Measurements from ENCODE around the gene ALDH16A1.

DNA sequence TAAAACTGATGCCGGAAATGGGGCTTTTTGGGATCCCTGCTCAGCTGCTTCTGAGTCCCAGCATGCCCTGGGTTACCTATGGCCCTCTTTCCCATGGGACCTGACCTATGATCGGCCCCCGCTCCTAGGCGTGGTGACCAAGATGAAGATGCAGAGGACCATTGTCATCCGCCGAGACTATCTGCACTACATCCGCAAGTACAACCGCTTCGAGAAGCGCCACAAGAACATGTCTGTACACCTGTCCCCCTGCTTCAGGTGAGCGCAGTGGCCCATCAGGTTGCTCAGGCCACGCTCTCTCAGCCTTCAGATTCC, 44.7 kb downstream of the ALDH16A1 start:
- TF ChIP-seq, protein P1, sequence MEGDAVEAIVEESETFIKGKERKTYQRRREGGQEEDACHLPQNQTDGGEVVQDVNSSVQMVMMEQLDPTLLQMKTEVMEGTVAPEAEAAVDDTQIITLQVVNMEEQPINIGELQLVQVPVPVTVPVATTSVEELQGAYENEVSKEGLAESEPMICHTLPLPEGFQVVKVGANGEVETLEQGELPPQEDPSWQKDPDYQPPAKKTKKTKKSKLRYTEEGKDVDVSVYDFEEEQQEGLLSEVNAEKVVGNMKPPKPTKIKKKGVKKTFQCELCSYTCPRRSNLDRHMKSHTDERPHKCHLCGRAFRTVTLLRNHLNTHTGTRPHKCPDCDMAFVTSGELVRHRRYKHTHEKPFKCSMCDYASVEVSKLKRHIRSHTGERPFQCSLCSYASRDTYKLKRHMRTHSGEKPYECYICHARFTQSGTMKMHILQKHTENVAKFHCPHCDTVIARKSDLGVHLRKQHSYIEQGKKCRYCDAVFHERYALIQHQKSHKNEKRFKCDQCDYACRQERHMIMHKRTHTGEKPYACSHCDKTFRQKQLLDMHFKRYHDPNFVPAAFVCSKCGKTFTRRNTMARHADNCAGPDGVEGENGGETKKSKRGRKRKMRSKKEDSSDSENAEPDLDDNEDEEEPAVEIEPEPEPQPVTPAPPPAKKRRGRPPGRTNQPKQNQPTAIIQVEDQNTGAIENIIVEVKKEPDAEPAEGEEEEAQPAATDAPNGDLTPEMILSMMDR (IDR thresholded peaks at IDR 0.05; ENCODE audit: insufficient read depth, low read length) = no peak
- TF ChIP-seq, protein P2, sequence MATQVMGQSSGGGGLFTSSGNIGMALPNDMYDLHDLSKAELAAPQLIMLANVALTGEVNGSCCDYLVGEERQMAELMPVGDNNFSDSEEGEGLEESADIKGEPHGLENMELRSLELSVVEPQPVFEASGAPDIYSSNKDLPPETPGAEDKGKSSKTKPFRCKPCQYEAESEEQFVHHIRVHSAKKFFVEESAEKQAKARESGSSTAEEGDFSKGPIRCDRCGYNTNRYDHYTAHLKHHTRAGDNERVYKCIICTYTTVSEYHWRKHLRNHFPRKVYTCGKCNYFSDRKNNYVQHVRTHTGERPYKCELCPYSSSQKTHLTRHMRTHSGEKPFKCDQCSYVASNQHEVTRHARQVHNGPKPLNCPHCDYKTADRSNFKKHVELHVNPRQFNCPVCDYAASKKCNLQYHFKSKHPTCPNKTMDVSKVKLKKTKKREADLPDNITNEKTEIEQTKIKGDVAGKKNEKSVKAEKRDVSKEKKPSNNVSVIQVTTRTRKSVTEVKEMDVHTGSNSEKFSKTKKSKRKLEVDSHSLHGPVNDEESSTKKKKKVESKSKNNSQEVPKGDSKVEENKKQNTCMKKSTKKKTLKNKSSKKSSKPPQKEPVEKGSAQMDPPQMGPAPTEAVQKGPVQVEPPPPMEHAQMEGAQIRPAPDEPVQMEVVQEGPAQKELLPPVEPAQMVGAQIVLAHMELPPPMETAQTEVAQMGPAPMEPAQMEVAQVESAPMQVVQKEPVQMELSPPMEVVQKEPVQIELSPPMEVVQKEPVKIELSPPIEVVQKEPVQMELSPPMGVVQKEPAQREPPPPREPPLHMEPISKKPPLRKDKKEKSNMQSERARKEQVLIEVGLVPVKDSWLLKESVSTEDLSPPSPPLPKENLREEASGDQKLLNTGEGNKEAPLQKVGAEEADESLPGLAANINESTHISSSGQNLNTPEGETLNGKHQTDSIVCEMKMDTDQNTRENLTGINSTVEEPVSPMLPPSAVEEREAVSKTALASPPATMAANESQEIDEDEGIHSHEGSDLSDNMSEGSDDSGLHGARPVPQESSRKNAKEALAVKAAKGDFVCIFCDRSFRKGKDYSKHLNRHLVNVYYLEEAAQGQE (IDR thresholded peaks at IDR 0.05; ENCODE audit: insufficient replicate concordance, low read depth) = no peak
- TF ChIP-seq POLR2AphosphoS5 (IDR thresholded peaks at IDR 0.05; ENCODE audit: low read depth) = no peak
- TF ChIP-seq GABPA (IDR thresholded peaks at IDR 0.05; ENCODE audit: low read depth) = no peak

All from HL-60 (cell line).